ENCODE results near the gene CDS2.

Gene CDS2

GRCh38 chr20:5216663-5217062 is 89.9 kb downstream of the CDS2 start:
- no peaks in the 10 kb centered on the region for H3K4me1 Mint-ChIP-seq (ENCODE audit: low read depth)

GRCh38 chr20:5217616-5218015 is 90.8 kb downstream of the CDS2 start:
- Mint-ChIP-seq H3K27me3 (no peaks in the 10 kb centered on the region), H3K36me3 (ENCODE audit: low read depth) (no peaks in the 10 kb centered on the region), H3K9me3 (no peaks in the 10 kb centered on the region), H3K27ac (no peak overlapping the region), H3K4me3 (no peak overlapping the region), H3K4me1 (ENCODE audit: low read depth) (no peaks in the 10 kb centered on the region)

More at GRCh38 chr20:5216663-5217062, 89.9 kb downstream of the CDS2 start:
- no peak overlapping the region for H3K4me3 Mint-ChIP-seq
- no peaks in the 10 kb centered on the region for H3K27me3 Mint-ChIP-seq
- H3K27ac Mint-ChIP-seq, result no peak overlapping the region
- H3K36me3 Mint-ChIP-seq (ENCODE audit: low read depth), result no peaks in the 10 kb centered on the region
- no peaks in the 10 kb centered on the region for H3K9me3 Mint-ChIP-seq

- Mint-ChIP-seq H3K9me3 (no peaks in the 10 kb centered on the region), H3K27ac (no peak overlapping the region), H3K36me3 (ENCODE audit: low read depth) (no peaks in the 10 kb centered on the region), H3K27me3 (peaks cover 3% of the 10 kb centered on the region), H3K4me3 (no peak overlapping the region), H3K4me1 (ENCODE audit: low read depth) (no peaks in the 10 kb centered on the region)
These were observed 93.7 kb downstream of the CDS2 start for GRCh38 chr20:5220321-5221060.

- peaks cover 3% of the 10 kb centered on the region for H3K27me3 Mint-ChIP-seq
- H3K36me3 Mint-ChIP-seq (ENCODE audit: low read depth), result no peaks in the 10 kb centered on the region
- no peaks in the 10 kb centered on the region for H3K9me3 Mint-ChIP-seq
- H3K4me1 Mint-ChIP-seq (ENCODE audit: low read depth), result no peaks in the 10 kb centered on the region
- H3K27ac Mint-ChIP-seq, result no peak overlapping the region
- no peak overlapping the region for H3K4me3 Mint-ChIP-seq
These were observed 94.2 kb downstream of the CDS2 start for GRCh38 chr20:5221061-5221430.

- Mint-ChIP-seq H3K9me3 (no peaks in the 10 kb centered on the region), H3K4me3 (no peak overlapping the region), H3K36me3 (ENCODE audit: low read depth) (no peaks in the 10 kb centered on the region), H3K27me3 (peaks cover 3% of the 10 kb centered on the region), H3K4me1 (ENCODE audit: low read depth) (no peaks in the 10 kb centered on the region), H3K27ac (no peak overlapping the region)
These were observed 96.3 kb downstream of the CDS2 start for GRCh38 chr20:5222919-5223634.

- Mint-ChIP-seq H3K27me3 (peaks cover 19% of the 10 kb centered on the region), H3K36me3 (ENCODE audit: low read depth) (no peaks in the 10 kb centered on the region), H3K9me3 (no peaks in the 10 kb centered on the region), H3K4me3 (no peak overlapping the region), H3K27ac (no peak overlapping the region), H3K4me1 (ENCODE audit: low read depth) (no peaks in the 10 kb centered on the region)
These were observed 103.7 kb downstream of the CDS2 start for GRCh38 chr20:5230544-5230943.

GRCh38 chr20:5234158-5234557 is 107.3 kb downstream of the CDS2 start:
- Mint-ChIP-seq H3K36me3 (ENCODE audit: low read depth) (no peaks in the 10 kb centered on the region), H3K9me3 (no peaks in the 10 kb centered on the region), H3K4me3 (no peak overlapping the region), H3K27me3 (peaks cover 52% of the 10 kb centered on the region), H3K27ac (no peak overlapping the region), H3K4me1 (ENCODE audit: low read depth) (no peaks in the 10 kb centered on the region)

GRCh38 chr20:5234978-5235377 is 108.2 kb downstream of the CDS2 start:
- Mint-ChIP-seq H3K9me3 (no peaks in the 10 kb centered on the region), H3K27ac (no peak overlapping the region), H3K27me3 (peaks cover 49% of the 10 kb centered on the region), H3K36me3 (ENCODE audit: low read depth) (no peaks in the 10 kb centered on the region), H3K4me3 (no peak overlapping the region), H3K4me1 (ENCODE audit: low read depth) (no peaks in the 10 kb centered on the region)

Data from stimulated activated naive CD8-positive, alpha-beta T cell treated with anti-CD3 and anti-CD28 coated beads, Interleukin-15, Interleukin-2, amounts not matched to agents 100 ng/mL and 50 ng/mL, for 24 hours (primary cell).